T-helper 2 cell (primary cell): ENCODE results near the gene ID4.

Experiments
- DNase-seq, 5 experiments: peaks; one replicate each; pipeline versions ENCODE4 v3.0.0 to v3.0.0-alpha.2; 2012 to 2022

ID4 gene

DNA sequence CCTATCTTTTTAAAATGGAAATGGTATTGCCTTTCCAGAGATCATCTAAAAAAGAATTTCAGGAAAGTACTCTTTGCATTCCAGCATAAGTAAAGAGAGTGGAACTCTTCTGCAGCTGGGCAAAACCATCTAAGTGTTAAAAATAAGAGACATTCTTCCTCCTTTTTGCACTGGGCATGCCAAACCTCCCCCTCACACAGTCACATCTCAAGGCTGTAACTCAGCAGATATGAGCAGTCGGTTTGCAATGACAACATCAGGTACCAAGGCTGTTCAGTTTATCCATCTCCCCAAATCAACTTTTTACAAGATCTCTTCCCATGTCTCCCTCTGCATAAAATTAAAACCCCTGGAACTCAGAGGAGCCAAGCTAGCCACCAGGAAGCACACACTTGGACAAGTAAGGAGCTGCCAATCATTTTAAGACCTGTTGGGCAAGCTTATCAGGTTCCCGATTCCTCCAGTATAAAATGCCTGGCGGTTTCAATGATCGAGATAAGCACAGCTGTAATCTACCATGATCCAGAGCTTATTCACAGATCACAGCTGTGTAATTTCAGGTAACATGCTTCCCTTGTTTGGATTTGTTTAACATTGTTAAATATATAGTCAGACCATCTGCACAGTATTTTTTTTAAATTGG, 23.2 kb downstream of the ID4 start:
- DNase-seq: no peak

DNA sequence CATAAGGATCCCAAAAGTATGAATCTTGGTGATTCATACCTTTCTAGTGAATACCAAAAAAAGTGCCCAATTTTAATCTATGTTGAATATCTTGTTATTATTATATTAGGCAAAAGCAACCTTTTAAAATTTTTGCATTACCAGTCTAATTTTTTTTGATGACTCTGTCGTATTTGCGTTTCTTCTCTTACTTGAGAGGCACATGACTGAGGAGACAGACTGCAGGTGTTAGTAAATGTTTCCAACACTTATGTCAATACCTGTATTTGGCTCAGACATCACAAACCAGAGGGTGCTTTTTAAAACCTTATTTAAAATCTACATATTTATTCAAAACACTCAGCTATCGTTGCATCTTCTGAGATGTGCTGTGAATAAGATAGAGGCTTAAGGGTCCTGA, 27.1 kb downstream of the ID4 start:
- DNase-seq: no peak

DNA sequence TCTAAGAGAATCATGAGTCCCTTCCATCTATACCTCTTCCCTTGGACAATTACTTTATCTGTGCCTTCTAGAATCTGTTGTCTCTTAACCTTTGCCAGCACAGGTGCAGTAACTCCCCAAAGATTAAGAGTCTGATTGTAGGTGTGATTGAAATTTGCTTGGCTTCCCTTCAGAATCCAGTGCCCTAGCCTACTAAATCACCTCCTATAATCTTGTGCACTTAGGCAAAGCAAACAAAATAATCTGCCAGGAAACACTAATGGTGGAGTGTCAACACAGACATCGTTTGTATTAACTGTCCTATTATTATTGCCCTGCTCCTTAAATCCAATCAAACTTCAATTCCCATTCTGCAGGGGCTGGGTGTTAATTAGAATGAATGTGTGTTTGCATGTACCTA, 28.0 kb downstream of the ID4 start:
- no peak for DNase-seq

DNA sequence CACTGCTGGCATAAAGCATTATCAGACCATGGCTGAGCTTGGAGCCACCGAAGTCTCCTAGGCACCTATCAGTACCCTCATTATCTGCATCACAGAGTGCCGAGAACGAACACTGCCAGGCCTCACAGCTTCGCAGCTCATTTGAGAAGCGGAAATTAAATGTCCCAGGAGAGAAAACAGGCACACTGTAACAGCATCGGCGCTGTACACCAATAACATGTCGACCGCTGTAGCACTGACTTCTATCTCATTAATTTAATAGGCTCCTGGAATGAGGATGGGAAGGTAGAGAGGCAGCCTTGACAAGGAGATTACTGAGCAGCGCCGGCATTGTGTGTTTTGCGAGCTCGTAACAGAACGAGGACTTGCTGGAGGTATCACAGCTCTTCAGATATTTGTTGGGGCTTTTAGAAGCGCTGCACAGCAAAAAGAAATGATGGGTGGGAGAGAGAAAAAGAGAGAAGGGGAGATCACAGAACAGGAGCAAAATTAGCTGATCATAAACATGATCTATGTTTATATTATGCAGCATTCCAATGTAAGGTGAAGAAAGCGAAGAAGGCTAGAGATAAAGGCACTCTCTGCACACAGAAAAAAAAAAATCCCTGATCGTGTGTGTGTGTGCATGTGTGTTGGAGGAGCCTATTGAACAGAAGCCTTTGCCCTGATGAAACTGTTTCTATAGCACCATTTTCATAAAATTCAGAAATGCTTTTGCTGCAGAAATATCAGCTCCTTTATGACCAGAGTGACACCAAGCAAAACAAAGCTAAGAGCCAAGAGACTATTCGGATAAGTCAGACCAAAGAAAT, 29.2 kb downstream of the ID4 start:
- DNase-seq: no peak

DNA sequence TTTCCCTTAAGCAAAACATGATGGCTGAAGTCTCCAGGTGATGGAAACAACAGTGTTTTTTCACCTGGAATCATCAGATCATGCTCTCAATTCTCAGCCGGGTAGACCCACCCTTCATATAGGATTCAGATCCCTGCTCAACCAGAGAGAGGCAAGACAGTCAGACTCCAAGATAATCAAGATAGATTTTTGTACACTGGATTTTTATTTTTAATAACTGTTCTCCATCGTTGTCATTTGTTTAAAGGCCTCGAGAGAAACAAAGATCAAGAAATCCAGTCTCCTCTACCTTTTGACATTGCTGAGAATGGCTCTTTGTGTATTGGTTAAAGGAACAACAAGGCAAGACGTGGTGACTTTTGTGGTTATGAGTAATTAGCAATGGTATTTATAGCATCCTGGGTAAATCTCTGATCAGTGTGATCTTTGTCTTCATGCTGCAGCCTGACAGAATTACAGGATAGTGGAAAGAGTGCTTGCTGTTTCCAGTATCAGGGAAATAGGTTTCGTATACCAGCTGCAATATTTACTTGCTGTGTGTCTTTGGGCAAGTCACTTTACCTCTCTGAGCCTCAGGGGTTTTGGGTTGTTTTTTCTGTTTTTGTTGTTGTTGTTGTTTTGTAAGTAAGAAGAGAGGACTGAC, 29.9 kb downstream of the ID4 start:
- DNase-seq: no peak

DNA sequence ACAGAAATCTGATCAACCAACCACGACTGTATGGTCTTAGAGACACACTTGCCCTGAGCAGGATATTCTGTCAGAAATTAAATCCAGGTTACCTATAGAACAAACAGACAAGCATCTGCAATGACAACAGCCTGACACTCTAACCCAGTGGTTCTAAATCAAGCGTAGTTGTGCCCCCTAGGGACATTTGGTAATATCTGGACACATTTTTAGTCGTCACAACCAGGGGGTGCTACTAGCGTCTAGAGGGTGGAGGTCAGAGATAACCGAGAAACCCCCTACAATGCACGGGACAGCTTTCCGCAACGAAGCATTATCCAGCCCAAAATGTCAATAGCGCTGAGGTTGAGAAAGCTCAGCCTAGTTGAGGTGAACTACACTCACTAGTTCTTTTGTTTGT, 32.3 kb downstream of the ID4 start:
- no peak for DNase-seq

DNA sequence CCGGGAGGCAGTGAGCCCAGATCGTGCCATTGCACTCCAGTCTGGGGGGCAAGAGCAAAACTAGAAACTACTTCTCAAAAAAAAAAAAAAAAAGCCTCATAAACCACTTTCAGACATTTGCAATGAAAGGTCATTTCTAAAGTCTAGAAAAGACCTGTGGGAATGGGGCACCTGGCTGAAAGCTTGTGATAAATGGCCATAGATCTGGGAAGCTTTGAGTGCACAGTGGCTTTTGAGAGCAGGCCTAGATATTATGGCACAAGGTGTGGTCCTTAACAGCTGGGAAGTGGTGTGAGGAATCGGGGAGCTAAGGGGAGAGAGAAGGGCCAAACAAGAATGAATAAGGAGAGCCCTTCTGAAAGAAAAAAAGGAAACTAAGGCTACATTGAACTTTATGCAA, 33.2 kb downstream of the ID4 start:
- DNase-seq: no peak

DNA sequence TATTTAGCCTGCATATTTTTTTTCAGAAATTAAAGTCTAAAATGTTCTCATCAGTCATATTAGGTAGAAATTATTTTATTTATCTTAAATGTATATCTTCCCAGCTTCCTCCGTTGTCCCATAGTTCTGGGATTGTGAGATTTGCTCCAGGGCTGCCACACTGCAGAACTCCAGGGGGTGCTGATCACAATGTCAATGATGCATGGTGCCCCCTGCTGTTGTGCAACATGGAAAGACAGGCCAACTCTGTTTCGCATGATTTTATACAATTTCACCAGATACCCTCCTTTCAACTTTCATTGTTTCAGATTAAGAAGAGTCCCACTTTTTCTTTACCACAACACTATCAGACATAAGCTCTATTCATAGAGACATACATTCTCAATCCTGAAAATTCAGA, 35.9 kb downstream of the ID4 start:
- no peak for DNase-seq

DNA sequence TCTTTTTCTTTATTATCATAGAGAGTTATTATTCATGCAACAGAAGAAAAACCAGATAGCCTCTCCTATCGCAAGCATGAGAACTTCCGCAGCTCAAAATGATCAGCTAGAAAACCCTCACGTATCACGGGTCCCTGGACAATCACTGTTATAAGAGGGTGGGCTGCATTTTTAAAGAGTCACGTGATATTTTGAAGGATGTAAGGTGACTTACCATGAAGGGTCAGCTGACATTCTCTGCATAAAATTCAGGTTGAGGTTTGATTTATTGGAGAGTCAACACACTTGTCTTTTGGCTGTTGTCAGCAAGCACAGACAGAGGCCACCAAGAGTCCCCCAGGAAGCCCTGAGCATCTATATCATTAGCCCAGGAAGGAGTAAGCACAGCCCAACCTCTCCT, 39.5 kb downstream of the ID4 start:
- no peak for DNase-seq

DNA sequence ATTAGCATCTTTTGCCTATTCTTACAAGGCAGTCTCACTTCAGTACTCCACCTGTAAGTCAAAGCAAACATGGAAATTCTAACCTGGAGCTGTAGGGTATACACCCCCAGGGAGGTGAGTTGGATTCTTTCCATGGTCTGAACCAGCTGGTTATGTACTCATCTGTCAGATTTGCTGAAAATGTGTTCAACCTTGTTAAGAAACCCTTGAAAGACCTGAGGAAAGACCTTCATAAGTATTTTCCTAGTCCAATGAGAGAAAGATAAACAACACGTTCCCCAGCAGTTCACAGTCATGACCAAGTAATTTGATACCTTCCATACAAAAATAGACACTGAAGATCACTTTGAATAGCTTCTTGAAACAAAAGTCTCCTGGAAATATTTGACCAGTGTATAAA, 42.5 kb downstream of the ID4 start:
- no peak for DNase-seq

DNA sequence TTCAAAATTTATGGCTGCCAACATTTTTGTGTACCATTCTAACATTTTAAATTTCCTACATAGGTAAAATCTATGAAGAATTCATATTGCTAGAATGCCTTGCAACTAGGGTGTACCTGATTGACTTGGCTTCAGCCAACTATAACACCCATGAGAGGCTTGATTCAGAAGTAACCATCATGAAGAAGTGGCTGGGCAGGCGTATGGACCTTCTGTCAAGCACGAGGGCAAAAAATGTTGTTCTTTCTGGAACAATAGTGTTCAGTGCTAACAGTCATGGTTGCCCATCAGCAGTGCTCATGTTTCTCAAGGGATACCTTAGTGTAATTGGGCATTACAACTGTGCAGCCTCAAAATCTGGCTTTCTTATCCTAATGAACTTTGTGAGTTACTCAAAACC, 42.9 kb downstream of the ID4 start:
- DNase-seq: no peak

DNA sequence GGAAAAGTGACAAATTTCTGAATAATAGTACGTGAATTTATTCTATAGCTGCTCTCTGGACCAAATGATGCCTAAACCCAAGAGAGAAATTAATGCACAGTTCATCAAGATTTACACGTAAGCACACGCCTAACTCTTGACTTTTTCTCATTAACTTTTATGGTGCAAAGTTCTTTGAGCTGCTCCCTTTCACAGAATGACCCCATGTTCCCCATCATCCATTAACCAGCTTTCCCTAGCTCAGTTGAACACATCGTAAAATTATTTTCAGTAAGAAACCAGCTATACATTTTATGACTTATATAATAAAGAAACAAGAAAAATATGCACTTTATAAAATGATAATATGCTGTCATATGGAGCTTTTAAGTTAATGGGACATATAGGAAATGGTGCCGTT, 54.3 kb downstream of the ID4 start:
- DNase-seq: no peak
